Astrocyte (in vitro differentiated cells and primary cell): ENCODE data around the gene ZBTB46.

Experiments used
- EZH2 ChIP-seq: IDR thresholded peaks from 2 replicates; pipeline ENCODE4 v1.6.1; 2012; ENCODE audit warnings: mild to moderate bottlenecking, low read length, inconsistent platforms; ENCODE audit not compliant: insufficient read depth
- TF ChIP-seq, protein P1 (sequence below): IDR thresholded peaks from 2 replicates; pipeline ENCODE4 v1.5.1; 2011; ENCODE audit warnings: low read depth, mild to moderate bottlenecking, inconsistent platforms, low read length, moderate library complexity; ENCODE audit not compliant: insufficient read depth

DNA sequence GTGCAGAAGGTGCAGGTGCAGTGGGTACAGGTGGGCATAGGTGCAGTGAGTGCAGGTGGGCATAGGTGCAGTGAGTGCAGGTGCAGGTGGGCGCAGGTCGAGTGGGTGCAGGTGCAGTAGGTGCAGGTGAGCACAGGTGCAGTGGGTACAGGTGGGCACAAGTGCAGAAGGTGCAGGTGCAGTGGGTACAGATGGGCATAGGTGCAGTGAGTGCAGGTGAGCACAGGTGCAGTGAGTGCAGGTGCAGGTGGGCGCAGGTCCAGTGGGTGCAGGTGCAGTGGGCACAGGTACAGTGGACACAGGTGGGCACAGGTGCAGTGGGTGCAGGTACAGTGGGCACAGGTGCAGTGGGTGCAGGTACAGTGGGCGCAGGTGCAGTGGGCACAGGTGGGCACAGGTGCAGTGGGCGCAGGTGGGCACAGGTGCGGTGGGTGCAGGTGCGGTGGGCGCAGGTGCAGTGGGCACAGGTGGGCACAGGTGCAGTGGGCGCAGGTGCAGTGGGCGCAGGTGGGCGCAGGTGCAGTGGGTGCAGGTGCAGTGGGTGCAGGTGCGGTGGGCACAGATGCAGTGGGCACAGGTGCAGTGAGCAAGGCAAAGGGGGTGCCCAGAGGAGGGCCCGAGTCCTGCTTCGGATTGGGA lies 15.3 kb downstream of the ZBTB46 start:
- TF ChIP-seq, protein P1, sequence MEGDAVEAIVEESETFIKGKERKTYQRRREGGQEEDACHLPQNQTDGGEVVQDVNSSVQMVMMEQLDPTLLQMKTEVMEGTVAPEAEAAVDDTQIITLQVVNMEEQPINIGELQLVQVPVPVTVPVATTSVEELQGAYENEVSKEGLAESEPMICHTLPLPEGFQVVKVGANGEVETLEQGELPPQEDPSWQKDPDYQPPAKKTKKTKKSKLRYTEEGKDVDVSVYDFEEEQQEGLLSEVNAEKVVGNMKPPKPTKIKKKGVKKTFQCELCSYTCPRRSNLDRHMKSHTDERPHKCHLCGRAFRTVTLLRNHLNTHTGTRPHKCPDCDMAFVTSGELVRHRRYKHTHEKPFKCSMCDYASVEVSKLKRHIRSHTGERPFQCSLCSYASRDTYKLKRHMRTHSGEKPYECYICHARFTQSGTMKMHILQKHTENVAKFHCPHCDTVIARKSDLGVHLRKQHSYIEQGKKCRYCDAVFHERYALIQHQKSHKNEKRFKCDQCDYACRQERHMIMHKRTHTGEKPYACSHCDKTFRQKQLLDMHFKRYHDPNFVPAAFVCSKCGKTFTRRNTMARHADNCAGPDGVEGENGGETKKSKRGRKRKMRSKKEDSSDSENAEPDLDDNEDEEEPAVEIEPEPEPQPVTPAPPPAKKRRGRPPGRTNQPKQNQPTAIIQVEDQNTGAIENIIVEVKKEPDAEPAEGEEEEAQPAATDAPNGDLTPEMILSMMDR = no peak
- TF ChIP-seq EZH2 = no peak
